Measurements from ENCODE around the gene SNTG2.
"Not testable (repeated sequence)": the region's sequence is repeated elsewhere in the genome, so short reads cannot be mapped to it uniquely, and the experiment has no call there.

DNA sequence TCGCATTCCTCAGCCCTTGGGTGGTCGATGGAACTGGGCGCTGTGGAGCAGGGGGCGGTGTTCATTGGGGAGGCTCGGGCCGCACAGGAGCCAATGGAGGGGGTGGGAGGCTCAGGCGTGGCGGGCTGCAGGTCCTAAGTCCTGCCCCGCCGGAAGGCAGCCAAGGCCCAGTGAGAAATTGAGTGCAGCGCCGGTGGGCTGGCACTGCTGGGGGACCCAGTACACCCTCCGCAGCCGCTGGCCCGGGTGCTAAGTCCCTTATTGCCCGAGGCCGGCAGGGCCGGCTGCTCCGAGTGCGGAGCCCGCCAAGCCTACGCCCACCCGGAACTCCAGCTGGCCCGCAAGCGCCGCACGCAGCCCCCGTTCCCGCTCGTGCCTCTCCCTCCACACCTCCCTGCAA, 278.9 kb downstream of the SNTG2 start:
- not testable (repeated sequence) for TF ChIP-seq POLR2A (IDR thresholded peaks at IDR 0.05; ENCODE audit: low read length); GATA1 (IDR thresholded peaks at IDR 0.05; ENCODE audit: low read depth, low read length)

Measured in erythroblast (primary cell).